Heart right ventricle (tissue), 16 donors: Measurements from ENCODE around the gene TRPV4. TPM values are rescaled to one million over a fixed set of nuclear protein-coding genes. Genes with fewer than 3 reads are reported as not detected.

Source experiments
- ATAC-seq, 8 donors: fragments of 200-7000 bp; cut with Tn5 transposase; one replicate each; pipeline ENCODE4 v1.9.1; 2020; ENCODE audit warnings: mild to moderate bottlenecking in 8 of 8, moderate library complexity in 8 of 8, moderate number of reproducible peaks in 1 of 8
- DNase-seq, 2 donors: peaks; one replicate each; pipeline ENCODE4 v3.0.0-alpha.2; 2020
- H3K27ac ChIP-seq, 10 donors: fragments of 200-600 bp; sonication (generic) in 2 of 10; one replicate each; pipeline versions ENCODE4 v1.5.0 to v1.8.0; 2020 to 2022; ENCODE audit warnings: mild to moderate bottlenecking in 3 of 10
- H3K27me3 ChIP-seq, 7 donors: fragments of 200-600 bp; one replicate each; pipeline ENCODE4 v1.8.0; 2021 to 2022; ENCODE audit warnings: mild to moderate bottlenecking in 2 of 7
- H3K36me3 ChIP-seq, 9 donors: fragments of 200-600 bp; sonication (generic) in 1 of 9; one replicate each; pipeline versions ENCODE4 v1.5.0 to v1.8.0; 2020 to 2022; ENCODE audit warnings: mild to moderate bottlenecking in 2 of 9
- H3K4me1 ChIP-seq, 9 donors: fragments of 200-600 bp; sonication (generic) in 1 of 9; one replicate each; pipeline versions ENCODE4 v1.5.0 to v1.8.0; 2020 to 2022; ENCODE audit warnings: mild to moderate bottlenecking in 4 of 9
- H3K4me3 ChIP-seq, 10 donors: fragments of 200-600 bp; sonication (generic) in 2 of 10; one replicate each; pipeline versions ENCODE4 v1.5.0 to v1.8.0; 2020 to 2022; ENCODE audit warnings: mild to moderate bottlenecking in 7 of 10, moderate library complexity in 2 of 10
- H3K9me3 ChIP-seq, 11 donors: fragments of 200-600 bp in 10 of 11; sonication (generic) in 2 of 11; one replicate each; pipeline versions ENCODE4 v1.5.0 to v1.8.0; 2013 to 2022; ENCODE audit warnings: mild to moderate bottlenecking in 2 of 11, control low read depth in 1 of 11, moderate library complexity in 1 of 11
- CTCF ChIP-seq, 9 donors: fragments of 200-600 bp; sonication (generic) in 2 of 9; IDR thresholded peaks; one replicate each; pipeline versions ENCODE4 v1.5.0 to v1.8.0; 2021 to 2022; ENCODE audit warnings: antibody characterized with exemption in 9 of 9, mild to moderate bottlenecking in 5 of 9, moderate library complexity in 1 of 9
- WGBS, 2 donors: extraction: QIAGEN DNeasy Blood & Tissue Kit; methylation state at CpG; one replicate each; pipeline ENCODE4 v1.1.7; 2013; ENCODE audit warnings: inconsistent platforms in 1 of 2; 5-methylcytosine and 5-hydroxymethylcytosine counted together
- intact Hi-C, 10 donors: fragments of 100-400 bp; cut with DNase I; formaldehyde crosslinking; loops; one replicate each; pipeline versions ENCODE4 v1.11.1 to v1.14.2; 2022
- polyA plus RNA-seq, 2 donors: library from polyadenylated mRNA; stranded (reverse); fragments of 200-250 nt; gene quantifications; one replicate each; pipeline ENCODE4 v1.2.3, GENCODE V29; 2013
- total RNA-seq, 10 donors: library from RNA; stranded (reverse); fragmentation: NEBNext Ultra II Directional in 3 of 10; extraction: Animal tissue kit (Norgen Biotek cat#: 25700) in 3 of 10; gene quantifications; one replicate each; pipeline versions ENCODE4 v1.2.1 to v1.2.4, GENCODE V29; 2021 to 2023
- donor health status: Arrhythmogenic right ventricular cardiomyopathy.
- donor health status: ischemic (EF 13 %, LVEDD 7.1; RV severe dilation, severe dysfunction).
- donor health status: healthy with polysubstance abuse.
- donor health status: DM: no; HTN: yes; CAD: no.
- donor health status: DM: no; HTN: no; CAD: no.
- donor health status: ischemic (EF 25% LVEDD 6.9; RV normal size, moderate dysfunction).
- donor health status: ischemic (EF 25% LVEDD 5.7; RV mildly dilated, moderate dysfunction).
- donor health status: healthy.
- donor health status: DM: yes; HTN: yes; CAD: no.
- donor health status: Ischemic cardiomyopathy.
- donor health status: ischemic (EF 35%, LVEDD 5.7; RV mildly dilated, moderate dysfunction).
- donor health status: nonischemic (EF 11% LVEDD 7.7; RV severe dilation, severe dysfunction).
- donor health status: DM: yes; HTN: yes; CAD: no.
- donor health status: PGD.
- donor health status: ischemic (EF 29% LVEDD 5.4; RV normal size, mild dysfunction).
- donor health status: nonischemic (EF 23%, LVEDD 6.1; RV moderate dilation, normal function).

The TRPV4 gene
- total and polyA plus RNA-seq, 12 donors = 0.07 to 1.0 (median 0.28) TPM; not detected in 2

GRCh38 chr12:109804820-109805761 lies 28.1 kb downstream of the TRPV4 start:
- H3K27me3 ChIP-seq = peaks cover 0 to 2% (median 0%) of the 10 kb centered on the region in 7 donors

GRCh38 chr12:109803678-109804077 lies 29.5 kb downstream of the TRPV4 start:
- no peak overlapping the region for H3K27ac ChIP-seq
- H3K27me3 ChIP-seq = no peaks in the 10 kb centered on the region
- H3K4me1 ChIP-seq = peaks cover 0 to 3% (median 0%) of the 10 kb centered on the region in 9 donors
- no peaks in the 10 kb centered on the region for H3K9me3 ChIP-seq
- no peaks in the 10 kb centered on the region for H3K36me3 ChIP-seq
- H3K4me3 ChIP-seq = no peak overlapping the region
- intact Hi-C loops = loop anchor here in 8 of 10 donors (2.0 to 5.0 kb wide), 4 partner anchors 41 to 79 kb away; partner anchors contain the start of gene GLTP (in 4 of the 8)
- DNase-seq = no peak
- 80 to 87% methylated on average over 3 of the region's 3 CpGs for WGBS, 2 donors
- ATAC-seq = no peak
- TF ChIP-seq CTCF (IDR thresholded peaks at IDR 0.05) = no peak

More at GRCh38 chr12:109804820-109805761, 28.1 kb downstream of the TRPV4 start:
- TF ChIP-seq CTCF (IDR thresholded peaks at IDR 0.05) = peak; percentile 89 to 99 (median 97)
- DNase-seq (peak; percentile 53 to 75), ATAC-seq (peak; percentile 58 to 86 (median 83))
- peaks cover 0 to 3% (median 0%) of the 10 kb centered on the region in 9 donors for H3K4me1 ChIP-seq
- no peaks in the 10 kb centered on the region for H3K36me3 ChIP-seq
- no peak overlapping the region for H3K27ac ChIP-seq
- no peaks in the 10 kb centered on the region for H3K9me3 ChIP-seq
- WGBS, 2 donors = 35 to 37% methylated on average over 12 of the region's 12 CpGs
- no peak overlapping the region for H3K4me3 ChIP-seq
- intact Hi-C loops = loop anchor here (1.0 to 5.0 kb wide), 8 partner anchors 37 to 77 kb away; partner anchors contain the start of gene GLTP (in 7 of the 10)

- intact Hi-C loops = loop anchor here in 1 of 10 donors (5.0 kb wide), 1 partner anchor 79 kb away; the partner anchor contains the start of gene GLTP
- Histone ChIP-seq H3K27me3 (no peaks in the 10 kb centered on the region), H3K36me3 (no peaks in the 10 kb centered on the region), H3K27ac (no peak overlapping the region), H3K4me3 (no peak overlapping the region), H3K4me1 (peaks cover 0 to 3% (median 0%) of the 10 kb centered on the region in 9 donors), H3K9me3 (no peaks in the 10 kb centered on the region)
- no peak for TF ChIP-seq CTCF (IDR thresholded peaks at IDR 0.05)
- 91 to 92% methylated on average over 15 of the region's 15 CpGs for WGBS, 2 donors
- DNase-seq = no peak
- no peak for ATAC-seq
These were observed 30.4 kb downstream of the TRPV4 start for GRCh38 chr12:109802828-109803227.

- WGBS, 2 donors = 92 to 93% methylated on average over 13 of the region's 13 CpGs
These were observed 32.7 kb downstream of the TRPV4 start for GRCh38 chr12:109800536-109800935.

More at GRCh38 chr12:109800536-109800935, 32.7 kb downstream of the TRPV4 start:
- no peak overlapping the region for H3K4me3 ChIP-seq
- H3K36me3 ChIP-seq = no peaks in the 10 kb centered on the region
- no peak overlapping the region for H3K27ac ChIP-seq
- peaks cover 0 to 3% (median 0%) of the 10 kb centered on the region in 9 donors for H3K4me1 ChIP-seq
- no peak for DNase-seq
- no peak for TF ChIP-seq CTCF (IDR thresholded peaks at IDR 0.05)
- no peaks in the 10 kb centered on the region for H3K9me3 ChIP-seq
- intact Hi-C loops = loop anchor here in 1 of 10 donors (5.0 kb wide), 1 partner anchor 82 kb away; the partner anchor contains the start of gene GLTP
- H3K27me3 ChIP-seq = no peaks in the 10 kb centered on the region
- ATAC-seq = no peak
